GM12874 (cell line): ENCODE data around the gene AOPEP.

ENCODE experiments used
- TF ChIP-seq, protein P1 (sequence below): IDR thresholded peaks from 2 replicates; pipeline ENCODE4 v1.5.1; 2011; ENCODE audit warnings: low read depth, mild to moderate bottlenecking, control low read depth, low read length, moderate library complexity; ENCODE audit not compliant: insufficient read depth

AOPEP gene

DNA sequence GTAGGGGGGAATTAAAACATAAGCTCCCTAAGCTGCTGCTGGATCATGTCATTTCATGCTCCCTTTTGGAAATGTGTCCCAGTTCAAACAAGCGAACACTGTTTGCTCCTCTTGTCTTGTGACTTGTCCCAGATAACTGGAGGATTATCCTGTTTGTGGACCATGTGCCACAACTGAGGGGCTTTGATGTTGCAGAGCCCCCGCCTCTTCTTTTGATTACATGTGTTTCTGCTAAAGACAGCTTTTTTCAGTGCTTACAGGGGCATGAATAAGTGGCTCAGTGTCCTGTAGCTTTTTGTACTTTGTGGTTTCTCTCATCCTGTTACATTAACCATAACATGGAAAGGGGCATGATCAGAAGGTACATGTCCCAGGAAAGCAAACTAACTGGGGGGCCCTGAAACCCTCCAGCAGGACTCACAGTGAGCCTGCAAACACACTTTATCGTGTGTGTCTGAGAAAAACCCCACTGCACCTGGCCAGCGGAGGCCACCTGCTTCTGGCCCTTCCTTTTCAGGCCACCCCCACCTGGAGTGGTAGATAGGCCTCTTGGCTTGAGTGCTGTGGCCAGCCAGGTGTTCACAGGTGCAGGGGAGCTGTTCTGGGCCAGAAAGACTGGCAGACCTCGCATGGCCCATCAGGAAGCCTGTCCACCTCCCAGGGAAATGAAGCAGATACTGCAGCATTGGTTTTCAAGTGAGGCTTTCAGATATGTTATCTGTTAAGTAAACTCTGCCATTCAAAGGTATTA lies 305.4 kb downstream of the AOPEP start:
- TF ChIP-seq, protein P1, sequence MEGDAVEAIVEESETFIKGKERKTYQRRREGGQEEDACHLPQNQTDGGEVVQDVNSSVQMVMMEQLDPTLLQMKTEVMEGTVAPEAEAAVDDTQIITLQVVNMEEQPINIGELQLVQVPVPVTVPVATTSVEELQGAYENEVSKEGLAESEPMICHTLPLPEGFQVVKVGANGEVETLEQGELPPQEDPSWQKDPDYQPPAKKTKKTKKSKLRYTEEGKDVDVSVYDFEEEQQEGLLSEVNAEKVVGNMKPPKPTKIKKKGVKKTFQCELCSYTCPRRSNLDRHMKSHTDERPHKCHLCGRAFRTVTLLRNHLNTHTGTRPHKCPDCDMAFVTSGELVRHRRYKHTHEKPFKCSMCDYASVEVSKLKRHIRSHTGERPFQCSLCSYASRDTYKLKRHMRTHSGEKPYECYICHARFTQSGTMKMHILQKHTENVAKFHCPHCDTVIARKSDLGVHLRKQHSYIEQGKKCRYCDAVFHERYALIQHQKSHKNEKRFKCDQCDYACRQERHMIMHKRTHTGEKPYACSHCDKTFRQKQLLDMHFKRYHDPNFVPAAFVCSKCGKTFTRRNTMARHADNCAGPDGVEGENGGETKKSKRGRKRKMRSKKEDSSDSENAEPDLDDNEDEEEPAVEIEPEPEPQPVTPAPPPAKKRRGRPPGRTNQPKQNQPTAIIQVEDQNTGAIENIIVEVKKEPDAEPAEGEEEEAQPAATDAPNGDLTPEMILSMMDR = no peak

DNA sequence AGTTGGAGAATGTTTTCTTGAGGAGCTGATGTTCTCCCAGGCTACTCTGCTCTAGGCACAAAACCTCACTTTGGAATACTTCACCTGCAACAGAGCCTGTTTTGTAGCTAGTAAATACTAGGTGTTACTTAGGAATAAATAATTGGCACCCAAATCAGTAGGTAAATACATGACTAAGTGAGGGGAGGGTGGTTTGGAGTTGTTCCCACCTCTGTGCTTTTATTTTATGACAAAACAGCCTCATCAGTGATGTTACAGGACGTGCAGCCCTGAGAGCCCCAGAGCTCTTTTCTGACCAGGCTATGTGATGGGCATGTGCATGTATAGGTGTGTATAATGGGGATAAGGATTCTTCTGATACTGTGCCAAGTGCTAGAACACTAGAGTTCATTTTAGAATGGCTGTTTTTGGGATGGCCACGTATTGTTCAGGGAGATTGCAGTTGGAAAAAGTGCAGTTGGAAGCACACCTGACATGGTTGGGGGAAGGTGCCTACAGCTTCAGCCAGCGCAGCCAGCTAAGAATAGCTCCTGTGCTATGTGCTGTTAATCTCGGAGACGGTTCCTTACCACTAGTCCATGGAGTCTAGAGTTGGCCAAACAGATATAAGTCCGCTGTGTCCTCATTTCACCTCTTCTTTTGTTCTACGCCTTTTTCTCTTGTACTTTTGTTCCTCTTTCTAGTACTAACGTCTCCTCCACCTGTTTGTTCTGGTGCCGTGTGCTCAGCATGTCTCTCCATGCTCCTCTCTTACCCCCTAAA lies 306.3 kb downstream of the AOPEP start:
- TF ChIP-seq, protein P1 = no peak

DNA sequence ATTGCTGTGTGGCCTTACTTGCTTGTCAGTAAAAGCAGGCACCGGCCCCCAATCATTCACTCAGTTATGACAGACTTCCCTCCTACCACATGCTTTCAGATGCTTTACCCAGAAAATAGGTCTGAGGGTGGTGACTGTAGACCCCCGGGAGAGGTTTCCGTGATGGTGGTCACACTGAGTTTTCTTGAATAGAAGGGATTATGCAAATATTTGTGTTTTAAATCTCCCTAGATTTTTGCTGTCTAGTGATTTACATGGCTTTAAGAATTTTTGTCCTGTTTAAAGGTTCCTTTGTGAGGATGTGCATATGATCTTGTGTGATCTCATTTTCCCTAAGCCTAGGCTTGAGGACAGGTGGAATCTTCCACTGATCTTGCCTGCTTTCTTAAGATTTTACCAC lies 309.3 kb downstream of the AOPEP start:
- TF ChIP-seq, protein P1 = no peak

DNA sequence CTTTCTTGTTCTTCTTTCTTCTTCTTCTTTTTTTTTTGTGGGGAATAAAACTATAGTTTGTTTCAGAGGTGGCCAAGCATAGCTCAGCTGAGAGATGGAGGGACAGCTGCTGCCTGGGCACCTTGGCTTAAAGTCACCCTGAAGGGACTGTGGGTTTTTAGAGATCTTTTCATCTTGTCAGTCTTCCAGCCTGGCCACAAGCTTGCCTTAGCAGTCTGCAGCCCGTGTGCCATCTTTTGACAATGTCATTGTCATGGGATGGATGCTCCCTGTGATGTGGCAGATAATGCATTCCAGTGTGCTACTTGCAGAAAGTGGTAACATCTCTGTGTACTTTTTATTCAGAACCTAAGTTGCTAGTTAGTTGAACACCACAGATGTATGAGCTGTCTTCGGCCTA lies 310.2 kb downstream of the AOPEP start:
- TF ChIP-seq, protein P1 = no peak

DNA sequence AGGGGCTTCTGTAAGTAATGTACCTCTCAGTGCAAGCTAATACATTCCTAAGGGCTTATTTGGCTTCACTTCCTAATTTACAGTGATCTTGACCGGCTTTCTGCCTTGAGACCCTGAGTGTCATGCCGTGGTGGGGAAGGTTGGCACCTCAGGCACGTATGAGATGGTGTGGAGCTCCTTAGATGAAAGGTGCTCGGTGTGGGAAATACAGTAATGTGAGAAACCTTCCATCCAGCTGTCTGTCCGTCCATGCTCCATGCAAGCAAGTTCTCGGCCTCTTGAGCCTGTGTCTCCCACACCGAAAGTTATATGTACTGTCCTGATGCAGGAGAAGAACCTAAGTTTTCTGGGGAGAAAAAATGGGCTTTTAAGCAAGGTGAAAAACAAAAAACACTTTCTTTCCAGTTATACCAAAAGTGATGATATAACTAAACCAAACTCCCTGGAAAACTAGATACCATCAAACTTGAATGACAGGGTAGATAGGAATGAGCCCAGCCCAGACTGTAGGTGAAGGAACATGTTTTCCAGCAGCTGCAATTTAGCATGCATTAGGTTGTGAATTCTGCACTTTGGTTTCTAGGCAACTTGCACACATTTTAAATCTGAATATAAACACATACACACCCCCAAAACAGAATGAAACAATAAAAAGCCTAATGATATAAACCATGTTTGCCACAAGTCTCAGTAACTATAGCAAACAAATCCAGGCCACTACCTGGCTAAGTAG lies 311.5 kb downstream of the AOPEP start:
- TF ChIP-seq, protein P1 = no peak

DNA sequence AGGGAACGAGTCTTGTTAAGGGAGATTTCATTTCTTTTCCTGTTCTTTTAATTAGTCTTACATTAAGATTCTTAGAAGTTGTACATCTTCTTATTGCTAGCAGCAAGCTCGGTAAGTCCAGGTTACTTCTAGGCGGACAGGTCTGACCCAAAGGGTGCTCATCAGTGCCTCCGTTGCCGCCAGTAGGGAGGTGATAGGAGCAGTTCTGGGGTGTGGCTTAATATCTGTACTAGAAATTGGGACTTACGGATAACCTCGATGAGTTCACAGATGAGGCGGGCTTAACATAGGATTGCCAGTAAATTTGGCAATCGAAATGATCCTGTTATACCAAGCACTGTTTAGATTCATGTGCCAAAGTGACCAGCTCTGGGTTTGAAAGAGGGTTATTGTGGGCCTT lies 312.2 kb downstream of the AOPEP start:
- TF ChIP-seq, protein P1 = no peak

DNA sequence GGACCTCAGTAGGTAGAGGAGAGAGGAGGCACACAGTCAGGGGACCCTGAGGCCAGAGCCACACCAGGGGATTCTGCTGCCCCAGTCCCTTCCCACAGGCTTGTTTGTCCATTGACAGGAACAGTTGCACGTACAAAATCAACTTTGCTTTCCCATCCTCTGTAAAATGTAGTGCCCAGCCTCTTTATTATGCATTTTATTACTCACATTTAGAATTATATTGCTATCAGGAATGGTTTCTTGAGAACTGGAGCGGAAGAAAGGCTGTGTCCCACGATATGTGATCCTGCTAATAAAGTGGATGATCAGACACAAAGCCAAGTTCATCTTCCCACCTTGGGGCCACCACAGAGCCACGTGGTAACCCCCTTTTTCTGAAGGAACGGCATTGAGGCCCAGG lies 313.6 kb downstream of the AOPEP start:
- TF ChIP-seq, protein P1 = no peak
